ENCODE results near the gene MAP2K1. TPM values are rescaled to one million over a fixed set of nuclear protein-coding genes. Genes with fewer than 3 reads are reported as not detected.

Gene MAP2K1
- total and polyA plus RNA-seq, 2 of the 4 experiments (the other 2 are of a cell fraction), result 34.7 to 37.8 TPM

DNA sequence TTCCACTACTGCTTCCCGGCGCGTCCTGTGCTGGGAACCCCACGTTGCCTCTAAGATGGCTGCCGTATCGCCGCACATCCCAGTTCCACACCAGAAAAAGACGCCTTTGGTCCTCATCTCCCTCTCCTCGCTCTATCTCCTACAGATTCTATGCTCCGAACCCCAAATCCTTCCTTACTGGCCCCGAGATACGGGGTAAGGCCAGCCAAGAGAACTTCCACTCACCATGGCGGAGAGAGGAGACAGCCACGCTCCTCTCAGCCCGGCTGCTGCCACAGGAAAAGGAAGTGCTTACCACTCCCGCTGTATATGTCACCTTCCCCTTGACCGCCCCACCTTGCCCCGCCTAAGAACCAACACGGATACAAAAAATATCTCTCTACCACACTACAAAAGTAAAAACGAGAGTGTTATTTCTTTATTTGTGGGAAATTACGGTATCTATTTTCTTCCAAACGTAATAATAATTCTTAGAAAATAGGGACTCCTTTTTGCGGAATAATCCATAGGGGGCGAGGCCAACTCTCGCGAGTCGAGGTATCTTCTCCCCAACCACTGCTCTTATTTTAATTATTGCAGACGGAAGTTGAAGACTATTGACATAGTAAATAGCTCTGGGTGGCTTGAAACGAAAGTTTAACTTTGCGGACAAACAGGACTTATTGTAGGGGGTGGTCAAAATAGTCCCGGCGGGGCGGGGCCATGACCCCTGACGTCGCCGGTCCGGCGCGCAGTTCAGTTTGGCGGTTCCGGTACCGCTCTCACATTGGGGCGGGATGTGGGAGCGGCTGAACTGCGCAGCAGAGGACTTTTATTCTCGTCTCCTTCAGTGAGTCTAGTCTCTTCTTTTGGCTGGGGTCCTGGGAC lies 118.1 kb downstream of the MAP2K1 start, which contains the start of the genes RPL4 and ZWILCH:
Gene RPL4, minus strand, starts transcription at position 293 of the 867 bp plus-strand sequence. Its CDS starts 65 bp downstream, at position 228.
Gene ZWILCH, plus strand, starts transcription at position 764 of the 867 bp plus-strand sequence. Its CDS starts 13 bp downstream, at position 777.
- Histone ChIP-seq H3K23ac (ENCODE audit: low read depth, low read length) (peak within 1 kb of the TSS; percentile 100), H3K9me3 (ENCODE audit: control insufficient read depth, insufficient read depth, low read length) (no peaks in the 10 kb centered on the region), H3K4ac (ENCODE audit: low read depth, low read length) (peak within 1 kb of the TSS; percentile 100), H4K20me1 (ENCODE audit: insufficient read depth, low read length) (peaks cover 41% of the 10 kb centered on the region), H3K9me1 (ENCODE audit: insufficient read depth, low read length) (no peaks in the 10 kb centered on the region), H3K4me2 (ENCODE audit: low read depth, low read length) (peak within 1 kb of the TSS; percentile 99), H3K4me1 (ENCODE audit: control insufficient read depth, insufficient read depth, low read length) (peaks cover 1% of the 10 kb centered on the region; the same call in 1 of the 2 replicates), H2AFZ (replicated peaks; ENCODE audit: low read length, poor library complexity) (peak within 1 kb of the TSS; percentile 97), H3K4me3 (ENCODE audit: insufficient read depth, low read depth, low read length) (peak within 1 kb of the TSS; percentile 59), H3K27me3 (ENCODE audit: control insufficient read depth, insufficient read depth, low read length) (no peaks in the 10 kb centered on the region), H3K36me3 (ENCODE audit: control insufficient read depth, insufficient read depth, low read length) (peaks cover 22% of the 10 kb centered on the region), H4K8ac (ENCODE audit: low read depth in 2 of 2, low read length in 2 of 2) (peak within 1 kb of the TSS; percentile 91 to 93), H3K9ac (ENCODE audit: low read depth, low read length) (peak within 1 kb of the TSS; percentile 94), H3K79me1 (ENCODE audit: low read depth in 1 of 2, low read length in 2 of 2) (peaks cover 15 to 37% of the 10 kb centered on the region in 2 experiments), H2AK9ac (replicated peaks; ENCODE audit: low read depth, low read length, poor library complexity) (peak within 1 kb of the TSS; percentile 94), H3K14ac (replicated peaks; ENCODE audit: low read depth, low read length) (peak within 1 kb of the TSS; percentile 100), H4K5ac (ENCODE audit: low read depth, low read length) (peak within 1 kb of the TSS; percentile 88), H3K56ac (ENCODE audit: extremely low read depth, insufficient read depth, low read length) (peak within 1 kb of the TSS; percentile 95), H2BK20ac (ENCODE audit: low read depth, low read length) (peak within 1 kb of the TSS; percentile 57; the same call in 1 of the 2 replicates), H2BK120ac (ENCODE audit: low read depth, low read length) (peak within 1 kb of the TSS; percentile 95), H3K27ac (ENCODE audit: insufficient read depth, low read length) (peak within 1 kb of the TSS; percentile 95), H4K91ac (ENCODE audit: insufficient read depth, low read depth, low read length) (peak within 1 kb of the TSS; percentile 98), H2BK15ac (ENCODE audit: low read depth, low read length) (peak within 1 kb of the TSS; percentile 74; the same call in 2 of the 3 replicates), H2AK5ac (ENCODE audit: low read depth, low read length) (peak within 1 kb of the TSS; percentile 97), H3K18ac (ENCODE audit: low read depth, low read length) (peak within 1 kb of the TSS; percentile 80), H2BK5ac (ENCODE audit: low read depth, low read length, poor library complexity, severe bottlenecking) (peak within 1 kb of the TSS; percentile 97)
- no TSS peak for BruUV-seq (replicated peaks)
- in situ Hi-C loops (cut with MboI; ENCODE audit: low sequenced_read_pairs), result no loop called here
- TF ChIP-seq POLR2A (IDR thresholded peaks at IDR 0.05; ENCODE audit: low read depth, low read length), result peak; percentile 98
- 0 out of 2 replicates have a peak, but pooled peaks have one; percentile 4 for TF ChIP-seq CHD1 (IDR thresholded peaks at IDR 0.05; ENCODE audit: low read depth, low read length)
- TF ChIP-seq, protein P1, sequence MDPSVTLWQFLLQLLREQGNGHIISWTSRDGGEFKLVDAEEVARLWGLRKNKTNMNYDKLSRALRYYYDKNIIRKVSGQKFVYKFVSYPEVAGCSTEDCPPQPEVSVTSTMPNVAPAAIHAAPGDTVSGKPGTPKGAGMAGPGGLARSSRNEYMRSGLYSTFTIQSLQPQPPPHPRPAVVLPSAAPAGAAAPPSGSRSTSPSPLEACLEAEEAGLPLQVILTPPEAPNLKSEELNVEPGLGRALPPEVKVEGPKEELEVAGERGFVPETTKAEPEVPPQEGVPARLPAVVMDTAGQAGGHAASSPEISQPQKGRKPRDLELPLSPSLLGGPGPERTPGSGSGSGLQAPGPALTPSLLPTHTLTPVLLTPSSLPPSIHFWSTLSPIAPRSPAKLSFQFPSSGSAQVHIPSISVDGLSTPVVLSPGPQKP (IDR thresholded peaks at IDR 0.05; ENCODE audit: borderline replicate concordance, low read depth, low read length), result no peak
- no peak for TF ChIP-seq MAFK (IDR thresholded peaks at IDR 0.05; ENCODE audit: low read depth, low read length)
- peak; percentile 92 for TF ChIP-seq MXI1 (IDR thresholded peaks at IDR 0.05; ENCODE audit: borderline replicate concordance, low read depth, low read length)
- peak; percentile 12; the same call in 1 of the 2 replicates for TF ChIP-seq MAZ (IDR thresholded peaks at IDR 0.05; ENCODE audit: borderline replicate concordance, low read depth, low read length)
- dilution Hi-C loops (cut with HindIII; ENCODE audit: low sequenced_read_pairs, unreplicated experiment), result no loop called here
- 0% methylated on average over 22 of the region's 46 CpGs; no CpG with 5 or more reads in 1 of the 2 experiments for WGBS, 2 experiments (ENCODE audit: extremely low coverage in 2 of 2, insufficient read length in 1 of 2)
- POLR2A ChIA-PET (ENCODE audit: unreplicated experiment), result interaction anchor here (0.6 kb wide), 2 partner anchors 20 to 326 kb away, joined by 3 read pairs; no protein-coding TSS in a partner anchor
- DNase-seq, result peak; percentile 87
- peak; percentile 87 for ATAC-seq (ENCODE audit: low read depth)
- CTCF ChIA-PET, result no interaction called here
- intact Hi-C loops (cut with micrococcal nuclease), result loop anchor here (1.0 to 10.0 kb wide), 3 partner anchors 200 to 543 kb away; partner anchors contain the start of gene SMAD6

Measured in IMR-90 (cell line).